GM18520 (cell line): ENCODE data around the gene ATP2A2.
"Not testable (repeated sequence)": the region's sequence is repeated elsewhere in the genome, so short reads cannot be mapped to it uniquely, and the experiment has no call there.

ENCODE experiments used
- ATAC-seq: cut with Tn5 transposase; IDR thresholded peaks from one replicate; pipeline ENCODE4 v1.9.1; 2021; ENCODE audit not compliant: unreplicated experiment

The ATP2A2 gene

GRCh38 chr12:110365489-110366320 lies 84.7 kb downstream of the ATP2A2 start:
- no peak for ATAC-seq

- no peak for ATAC-seq
Observed at GRCh38 chr12:110366321-110367142, 85.5 kb downstream of the ATP2A2 start.

GRCh38 chr12:110367181-110367864 lies 86.3 kb downstream of the ATP2A2 start:
- no peak for ATAC-seq

GRCh38 chr12:110369992-110370391 lies 88.9 kb downstream of the ATP2A2 start:
- no peak for ATAC-seq

- ATAC-seq: no peak
Observed at GRCh38 chr12:110370732-110371231, 89.7 kb downstream of the ATP2A2 start.

- ATAC-seq: no peak
Observed at GRCh38 chr12:110371408-110372055, 90.5 kb downstream of the ATP2A2 start.

- ATAC-seq: no peak
Observed at GRCh38 chr12:110372056-110372425, 91.0 kb downstream of the ATP2A2 start.

- no peak for ATAC-seq
Observed at GRCh38 chr12:110373025-110373424, 92.0 kb downstream of the ATP2A2 start.

- no peak for ATAC-seq
Observed at GRCh38 chr12:110373425-110373824, 92.4 kb downstream of the ATP2A2 start.

GRCh38 chr12:110373962-110374611 lies 93.0 kb downstream of the ATP2A2 start:
- no peak for ATAC-seq

GRCh38 chr12:110378131-110378790 lies 97.2 kb downstream of the ATP2A2 start:
- not testable (repeated sequence) for ATAC-seq

GRCh38 chr12:110379197-110379596 lies 98.2 kb downstream of the ATP2A2 start:
- ATAC-seq: no peak

- ATAC-seq: no peak
Observed at GRCh38 chr12:110379631-110380030, 98.6 kb downstream of the ATP2A2 start.

GRCh38 chr12:110382683-110383082 lies 101.6 kb downstream of the ATP2A2 start:
- ATAC-seq: no peak
